ENCODE measurements around the gene CFAP65. TPM values are rescaled to one million over a fixed set of nuclear protein-coding genes. Genes with fewer than 3 reads are reported as not detected.

Gene CFAP65
- polyA plus RNA-seq, 10 donors = not detected

DNA sequence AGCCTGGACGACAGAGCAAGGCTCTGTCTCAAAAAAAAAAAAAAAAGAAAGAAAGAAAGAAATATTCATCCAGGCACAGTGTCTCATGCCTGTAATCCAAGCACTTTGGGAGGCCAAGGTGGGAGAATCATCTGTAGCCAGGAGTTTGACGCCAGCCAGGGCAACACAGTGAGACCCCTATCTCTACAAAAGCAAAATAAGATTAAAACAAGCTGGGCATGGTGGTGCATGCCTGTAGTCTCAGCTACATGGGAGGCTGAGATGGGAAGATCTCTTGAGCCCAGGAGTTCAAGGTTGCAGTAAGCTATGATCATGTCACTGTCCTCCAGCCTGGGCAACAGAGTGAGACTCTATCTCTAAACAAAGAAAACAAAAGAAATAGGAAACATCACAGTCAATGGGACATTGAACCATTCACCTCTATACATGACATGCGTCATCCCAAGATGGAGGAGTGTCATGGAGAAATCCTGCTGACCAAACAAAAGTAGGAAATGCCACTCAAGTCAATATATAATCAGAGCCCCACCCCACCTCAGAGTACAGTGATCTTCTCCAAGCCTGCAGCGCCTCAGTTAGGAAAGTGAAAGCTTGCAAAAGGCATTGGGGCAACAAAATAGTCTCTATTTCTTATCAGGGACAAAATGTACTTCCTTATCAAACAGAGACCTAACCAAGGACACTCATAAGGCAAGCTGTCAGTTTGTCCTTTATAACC lies 66.1 kb downstream of the CFAP65 start:
- no peak for DNase-seq

- no peak for DNase-seq
Observed at GRCh38 chr2:218970894-218971293, 70.4 kb downstream of the CFAP65 start.

DNA sequence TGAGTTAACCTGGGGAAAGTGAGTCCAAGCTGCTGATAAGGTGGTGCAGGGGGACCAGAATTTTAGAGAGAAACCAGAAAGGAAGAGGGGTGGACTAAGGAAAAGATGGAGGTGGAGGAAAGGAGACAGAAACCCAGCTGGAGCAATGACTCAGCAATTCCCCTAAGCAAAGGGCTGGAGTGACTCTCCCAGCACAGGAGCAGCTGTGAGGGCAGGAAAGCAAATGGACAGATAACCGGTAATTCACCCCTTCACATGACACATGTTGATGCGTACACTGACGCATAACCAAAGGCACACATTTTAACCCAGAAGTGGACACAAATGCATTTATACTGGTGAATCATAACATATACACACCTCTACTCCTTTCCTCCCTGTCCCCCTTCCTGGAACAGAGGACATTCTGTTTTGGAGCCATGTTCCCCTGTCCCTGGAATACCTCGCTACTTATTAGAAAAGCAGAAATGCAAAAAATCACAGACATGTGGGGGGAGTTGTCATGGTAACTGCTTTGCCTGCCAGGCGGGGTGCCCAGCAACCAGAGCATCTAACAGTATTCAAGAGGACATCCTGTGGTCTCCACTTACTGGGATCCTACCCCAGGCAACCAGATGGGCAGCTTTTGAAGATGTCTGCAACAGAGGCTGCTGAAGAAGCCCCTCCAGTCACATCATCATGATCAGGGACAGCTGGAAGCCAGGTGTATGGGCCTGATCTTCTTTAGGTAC lies 77.1 kb downstream of the CFAP65 start:
- DNase-seq = no peak

GRCh38 chr2:218963601-218964000 lies 77.7 kb downstream of the CFAP65 start:
- DNase-seq = no peak

- peak; percentile 47 to 82 (median 75) for DNase-seq
Observed at GRCh38 chr2:218962859-218963492, 78.3 kb downstream of the CFAP65 start.

GRCh38 chr2:218961651-218962570 lies 79.4 kb downstream of the CFAP65 start:
- DNase-seq = no peak

DNA sequence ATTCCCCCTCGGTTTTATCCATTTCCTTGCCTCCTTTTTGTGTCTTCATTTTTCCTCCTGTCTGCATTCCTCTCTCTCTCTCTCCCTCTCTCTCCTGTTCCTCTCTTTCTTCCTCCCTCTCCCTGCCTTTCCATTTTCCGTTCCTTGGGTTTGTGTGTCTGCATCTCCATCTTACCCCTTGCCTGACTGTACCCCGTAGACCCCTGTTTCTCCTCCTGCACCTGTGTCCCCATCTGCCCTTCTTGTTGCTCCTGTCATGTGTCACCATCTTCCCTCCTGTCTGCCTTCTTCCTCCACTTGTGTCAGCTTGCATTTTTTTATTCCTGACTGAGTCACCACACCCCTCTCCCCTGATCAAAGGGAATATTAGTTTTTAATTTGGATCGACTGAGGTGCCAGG lies 80.1 kb downstream of the CFAP65 start:
- no peak for DNase-seq

- no peak for DNase-seq
Observed at GRCh38 chr2:218960309-218961165, 80.8 kb downstream of the CFAP65 start.

DNA sequence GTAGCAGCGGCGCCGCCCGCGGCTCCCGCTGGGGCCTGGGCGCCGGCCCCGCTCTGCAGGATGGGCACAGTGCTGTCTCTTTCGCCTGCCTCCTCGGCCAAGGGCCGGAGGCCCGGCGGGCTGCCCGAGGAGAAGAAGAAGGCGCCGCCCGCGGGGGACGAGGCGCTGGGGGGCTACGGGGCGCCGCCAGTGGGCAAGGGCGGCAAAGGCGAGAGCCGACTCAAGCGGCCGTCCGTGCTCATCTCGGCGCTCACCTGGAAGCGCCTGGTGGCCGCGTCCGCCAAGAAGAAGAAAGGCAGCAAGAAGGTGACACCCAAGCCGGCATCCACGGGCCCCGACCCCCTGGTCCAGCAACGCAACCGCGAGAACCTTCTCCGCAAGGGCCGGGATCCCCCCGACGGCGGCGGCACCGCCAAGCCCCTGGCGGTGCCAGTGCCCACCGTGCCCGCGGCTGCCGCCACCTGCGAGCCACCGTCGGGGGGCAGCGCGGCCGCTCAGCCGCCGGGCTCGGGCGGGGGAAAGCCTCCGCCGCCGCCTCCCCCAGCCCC lies 81.5 kb downstream of the CFAP65 start:
- DNase-seq = no peak

GRCh38 chr2:218959141-218959731 lies 82.1 kb downstream of the CFAP65 start, which contains the start of gene CDK5R2:
TSS of gene CDK5R2 (plus strand) at chr2:218959666. CDS start at chr2:218959821, 155 bp downstream.
- DNase-seq = peak; percentile 68 to 85 (median 79)

- DNase-seq = no peak
Observed at GRCh38 chr2:218958276-218958675, 83.0 kb downstream of the CFAP65 start.

- DNase-seq = no peak
Observed at GRCh38 chr2:218957671-218958070, 83.6 kb downstream of the CFAP65 start.

- no peak for DNase-seq
Observed at GRCh38 chr2:218956039-218956438, 85.3 kb downstream of the CFAP65 start.

- DNase-seq = no peak
Observed at GRCh38 chr2:218954541-218955300, 86.6 kb downstream of the CFAP65 start.

DNA sequence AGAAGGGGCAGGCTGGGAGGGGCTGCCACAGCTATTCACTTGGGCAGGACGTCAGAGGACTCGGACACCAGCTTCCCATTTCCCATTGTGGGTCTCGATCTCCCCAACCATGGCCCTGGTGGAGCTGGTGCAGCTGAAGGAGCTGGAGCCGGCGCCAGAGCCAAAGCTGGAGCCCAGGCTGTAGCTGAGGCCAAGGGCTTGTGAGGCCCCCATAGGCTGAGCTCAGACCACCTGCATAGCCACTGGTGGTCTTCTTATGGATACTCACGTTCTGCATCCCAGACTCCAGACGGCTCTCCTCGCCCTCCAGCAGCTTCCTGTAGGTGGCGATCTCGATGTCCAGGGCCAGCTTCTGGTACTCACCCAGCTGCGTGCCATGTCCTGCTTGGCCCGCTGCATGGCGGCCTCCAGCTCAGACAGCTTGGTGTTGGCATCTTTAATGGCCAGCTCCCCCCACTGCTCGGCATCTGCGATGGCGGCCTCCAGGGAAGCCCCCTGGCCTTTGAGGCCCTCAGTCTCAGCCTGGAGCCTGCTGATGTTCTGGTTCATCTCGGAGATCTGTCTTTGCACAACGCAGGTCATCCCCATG lies 87.9 kb downstream of the CFAP65 start:
- no peak for DNase-seq

Data from muscle of back (tissue), 11 donors.